GM23248 (cell line): ENCODE measurements around the gene GAK.

Source experiments
- EZH2 ChIP-seq: fragments of 200-600 bp; sonication (generic); IDR thresholded peaks from 2 replicates; pipeline ENCODE4 v1.6.1; 2018; ENCODE audit warnings: antibody characterized with exemption, mild to moderate bottlenecking; ENCODE audit not compliant: insufficient read depth, poor library complexity, severe bottlenecking
- EZH2phosphoT487 ChIP-seq: fragments of 200-600 bp; sonication (generic); IDR thresholded peaks from 2 replicates; pipeline ENCODE4 v1.6.1; 2018; ENCODE audit warnings: antibody characterized with exemption, moderate library complexity, mild to moderate bottlenecking, low read depth; ENCODE audit not compliant: insufficient read depth

- TF ChIP-seq EZH2 (no peak), EZH2phosphoT487 (no peak)
Measured at GRCh38 chr4:853416-853781, 78.7 kb downstream of the GAK start.
